Left colon (tissue), 2 donors: ENCODE measurements around the gene KRR1. TPM values are rescaled to one million over a fixed set of nuclear protein-coding genes. Genes with fewer than 3 reads are reported as not detected.
"Not testable (repeated sequence)": the region's sequence is repeated elsewhere in the genome, so short reads cannot be mapped to it uniquely, and the experiment has no call there.

Source experiments
- ATAC-seq: fragments of 200-7000 bp; cut with Tn5 transposase; one replicate; pipeline ENCODE4 v1.9.1; 2020; ENCODE audit warnings: mild to moderate bottlenecking, moderate library complexity
- DNase-seq, 2 donors: peaks; one replicate each; pipeline ENCODE4 v3.0.0-alpha.2; 2020
- intact Hi-C, 2 donors: fragments of 100-400 bp; cut with DNase I in 1 of 2; cut with micrococcal nuclease in 1 of 2; formaldehyde crosslinking; loops; one replicate each; pipeline versions ENCODE4 v1.11.2 to v1.14.0; 2022; cut with DNase I, micrococcal nuclease
- total RNA-seq, 2 donors: library from RNA; stranded (reverse); fragmentation: NEBNext Ultra II Directional; extraction: Animal tissue kit (Norgen Biotek cat#: 25700); gene quantifications; one replicate each; pipeline ENCODE4 v1.2.1, GENCODE V29; 2021
- donor health status: DM: no; HTN: no; CAD: no.
- donor health status: DM: yes; HTN: yes; CAD: no.

Gene KRR1
- total RNA-seq, 2 donors from 2014 or later = 31.4 to 32.0 TPM

DNA sequence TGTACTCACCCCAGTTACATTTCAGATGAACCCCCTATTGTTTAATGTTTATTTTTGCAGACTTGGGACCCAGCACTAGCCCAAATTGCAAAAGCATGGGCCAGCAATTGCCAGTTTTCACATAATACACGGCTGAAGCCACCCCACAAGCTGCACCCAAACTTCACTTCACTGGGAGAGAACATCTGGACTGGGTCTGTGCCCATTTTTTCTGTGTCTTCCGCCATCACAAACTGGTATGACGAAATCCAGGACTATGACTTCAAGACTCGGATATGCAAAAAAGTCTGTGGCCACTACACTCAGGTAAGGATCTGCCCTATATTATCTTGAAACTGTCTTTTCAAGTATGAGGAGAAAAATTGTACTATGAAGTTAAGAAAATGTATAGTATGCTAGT lies 29.6 kb downstream of the KRR1 start:
- intact Hi-C loops = no loop called here
- no peak for DNase-seq
- ATAC-seq = no peak

DNA sequence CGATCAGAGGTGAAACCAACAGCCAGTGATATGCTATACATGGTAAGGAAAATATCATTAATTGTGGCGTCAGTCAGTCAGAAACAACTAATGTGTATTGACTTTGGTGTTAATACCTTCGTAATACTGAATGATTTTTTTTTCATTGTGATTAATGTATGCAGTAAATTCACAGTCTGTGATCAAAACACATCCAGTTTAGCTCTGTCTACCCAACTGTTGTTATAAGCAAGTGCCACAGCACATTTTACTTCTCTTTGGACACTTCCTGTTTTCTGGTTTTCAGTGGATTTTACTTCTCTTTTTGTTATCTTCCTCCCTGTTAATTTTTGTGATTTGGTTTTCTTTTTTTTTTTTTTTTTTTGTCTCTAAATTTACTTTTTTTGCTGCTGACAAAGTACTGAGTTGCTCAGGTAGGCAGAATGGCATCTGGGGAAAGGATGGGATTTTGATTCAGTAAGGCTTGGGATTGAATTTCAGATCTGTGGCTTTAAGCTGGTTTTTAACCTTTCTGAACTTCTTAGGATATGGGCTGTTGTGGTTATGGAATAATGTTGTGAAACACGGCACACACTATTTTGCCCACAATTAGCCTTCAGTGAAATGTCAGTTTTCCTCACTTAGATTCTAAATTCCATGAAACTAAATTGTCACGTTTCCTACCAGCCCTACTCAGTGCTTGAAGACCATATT lies 30.2 kb downstream of the KRR1 start:
- no peak for DNase-seq
- intact Hi-C loops = no loop called here
- no peak for ATAC-seq

DNA sequence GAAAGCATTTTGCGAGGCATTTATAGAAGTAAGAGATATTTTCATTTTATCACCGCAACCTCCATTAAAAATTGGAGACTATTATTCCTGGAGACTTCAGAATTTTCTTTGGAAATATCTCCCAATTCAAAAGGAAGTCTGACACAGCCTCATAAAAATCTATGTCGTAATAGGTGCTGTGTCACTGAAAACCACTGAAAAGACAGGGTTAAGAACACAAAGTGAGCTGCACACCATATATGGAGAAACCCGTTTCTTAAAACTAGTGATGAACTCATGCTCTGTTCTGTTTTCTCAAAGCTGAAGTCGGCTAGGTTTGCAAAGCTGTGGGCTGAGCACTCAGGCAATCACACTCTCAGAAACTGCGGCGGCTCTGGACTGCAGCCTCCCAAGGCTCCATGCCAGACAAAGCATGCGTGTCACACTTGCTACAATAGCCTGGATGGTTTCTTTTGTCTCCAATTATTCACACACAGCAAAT lies 30.9 kb downstream of the KRR1 start, which contains the start of gene GLIPR1:
GLIPR1 (plus strand) TSS at position 287 of the 481 bp plus-strand sequence; CDS start at position 413, 126 bp downstream.
- intact Hi-C loops = no loop called here
- ATAC-seq (peak; percentile 71), DNase-seq (peak; percentile 48 to 57)

DNA sequence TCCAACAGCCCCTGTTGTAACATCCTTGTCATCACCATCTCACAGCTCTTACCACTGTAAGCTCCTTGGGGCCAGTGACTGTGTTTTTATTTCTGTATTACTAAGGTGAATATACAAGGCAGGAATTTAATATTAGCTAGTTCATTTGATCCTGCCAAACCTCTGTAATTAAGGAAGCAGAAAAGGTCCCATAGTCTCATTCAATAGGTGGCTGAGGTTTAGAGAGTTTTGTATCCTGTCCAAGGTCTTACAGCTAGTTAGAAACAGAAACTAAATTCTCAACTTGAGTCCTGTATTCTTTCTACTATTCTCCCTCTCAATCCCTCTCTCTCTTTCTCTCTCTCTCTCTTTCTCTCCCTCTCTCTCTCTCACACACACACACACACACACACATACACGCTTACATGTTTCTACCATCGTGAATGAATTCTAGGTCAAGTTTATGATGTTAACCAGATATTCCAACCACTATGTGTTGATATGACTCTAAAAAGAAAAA lies 31.4 kb downstream of the KRR1 start:
- DNase-seq (no peak), ATAC-seq (peak; percentile 26)
- intact Hi-C loops = no loop called here

DNA sequence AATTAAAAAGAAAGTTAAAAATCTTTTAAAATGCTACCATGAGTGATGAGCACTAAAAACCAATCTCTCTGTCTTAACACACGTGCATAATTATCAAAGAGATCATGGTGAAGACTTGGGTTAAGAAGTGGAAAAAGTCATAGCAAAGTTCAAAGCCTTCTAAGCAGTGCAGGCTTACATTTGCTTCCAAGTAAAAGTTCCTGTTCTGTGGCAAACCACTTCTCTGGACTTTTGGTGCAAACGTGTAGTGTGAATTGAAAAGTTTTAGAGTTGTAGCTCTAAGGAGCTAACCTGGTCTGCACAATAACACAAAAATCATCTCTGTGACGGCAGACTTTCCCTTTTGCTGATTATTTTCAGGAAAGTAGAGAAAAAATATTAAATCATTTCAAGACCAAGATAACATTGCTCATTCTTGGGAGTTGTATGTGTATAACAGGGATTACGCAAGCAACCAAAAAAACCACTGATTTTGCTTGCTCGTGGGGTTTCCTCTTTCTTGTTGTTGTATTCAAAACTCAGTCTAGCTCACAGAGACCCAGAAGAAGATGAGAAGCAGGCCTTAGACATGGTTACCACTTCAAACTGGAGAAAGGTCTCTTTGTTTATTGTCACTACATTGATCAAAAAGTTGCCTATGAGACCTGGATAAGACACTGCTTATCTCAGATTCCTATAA lies 33.2 kb downstream of the KRR1 start:
- DNase-seq = no peak
- intact Hi-C loops = no loop called here
- no peak for ATAC-seq

DNA sequence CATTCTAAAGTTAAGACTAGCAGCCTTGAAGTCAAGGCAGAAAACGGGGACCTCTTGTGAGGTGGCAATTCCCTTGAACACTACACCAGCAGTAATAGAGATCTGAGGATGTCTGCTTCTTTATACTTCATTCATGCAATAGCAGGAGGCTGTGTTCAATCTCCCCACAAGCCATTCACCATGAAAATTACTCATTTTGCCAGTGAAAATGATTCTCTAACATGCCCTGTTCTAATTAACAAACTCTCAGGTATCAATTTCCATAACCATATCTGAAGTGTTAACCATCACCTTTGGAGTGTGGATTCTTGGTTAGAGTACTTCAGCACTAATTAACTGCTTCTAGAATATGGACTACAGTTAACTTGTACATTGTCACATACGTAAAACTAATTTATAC lies 34.3 kb downstream of the KRR1 start:
- no peak for ATAC-seq
- intact Hi-C loops = no loop called here
- DNase-seq = no peak

DNA sequence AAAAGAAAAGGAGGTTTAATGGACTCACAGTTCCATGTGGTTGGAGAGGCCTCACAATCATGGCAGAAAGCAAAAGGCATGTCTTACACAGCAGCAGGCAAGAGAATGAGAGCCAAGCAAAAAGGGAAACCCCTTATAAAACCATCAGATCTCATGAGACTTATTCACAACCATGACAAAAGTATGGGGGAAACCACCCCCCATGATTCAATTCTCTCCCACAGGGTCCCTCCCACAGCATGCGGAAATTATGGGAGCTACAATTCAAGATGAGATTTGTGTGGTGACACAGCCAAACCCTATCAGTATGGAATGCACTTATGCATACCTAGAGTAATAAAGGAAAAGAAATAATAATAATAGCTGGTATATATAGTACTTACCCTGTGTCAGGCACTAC lies 35.3 kb downstream of the KRR1 start:
- DNase-seq (no peak), ATAC-seq (no peak)
- intact Hi-C loops = no loop called here

DNA sequence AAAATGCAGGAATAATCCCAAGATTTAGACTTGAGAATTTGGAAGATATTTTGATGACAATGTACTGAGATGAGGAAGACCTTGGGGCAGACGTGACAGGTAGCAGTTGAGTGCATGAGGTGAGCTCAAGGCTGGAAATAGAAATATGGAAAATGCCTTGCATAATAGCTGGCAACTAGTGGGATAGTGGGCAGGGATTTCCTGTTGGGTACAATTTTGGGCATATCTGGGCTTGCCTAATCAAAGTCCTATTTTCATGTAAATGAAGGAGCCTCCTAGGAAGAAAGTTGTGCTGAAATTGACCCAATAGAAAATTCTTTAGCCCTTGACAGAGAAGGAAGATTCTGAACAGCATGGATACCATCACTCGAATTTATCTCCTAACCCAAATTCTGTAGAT lies 37.3 kb downstream of the KRR1 start:
- intact Hi-C loops = no loop called here
- ATAC-seq (no peak), DNase-seq (no peak)

DNA sequence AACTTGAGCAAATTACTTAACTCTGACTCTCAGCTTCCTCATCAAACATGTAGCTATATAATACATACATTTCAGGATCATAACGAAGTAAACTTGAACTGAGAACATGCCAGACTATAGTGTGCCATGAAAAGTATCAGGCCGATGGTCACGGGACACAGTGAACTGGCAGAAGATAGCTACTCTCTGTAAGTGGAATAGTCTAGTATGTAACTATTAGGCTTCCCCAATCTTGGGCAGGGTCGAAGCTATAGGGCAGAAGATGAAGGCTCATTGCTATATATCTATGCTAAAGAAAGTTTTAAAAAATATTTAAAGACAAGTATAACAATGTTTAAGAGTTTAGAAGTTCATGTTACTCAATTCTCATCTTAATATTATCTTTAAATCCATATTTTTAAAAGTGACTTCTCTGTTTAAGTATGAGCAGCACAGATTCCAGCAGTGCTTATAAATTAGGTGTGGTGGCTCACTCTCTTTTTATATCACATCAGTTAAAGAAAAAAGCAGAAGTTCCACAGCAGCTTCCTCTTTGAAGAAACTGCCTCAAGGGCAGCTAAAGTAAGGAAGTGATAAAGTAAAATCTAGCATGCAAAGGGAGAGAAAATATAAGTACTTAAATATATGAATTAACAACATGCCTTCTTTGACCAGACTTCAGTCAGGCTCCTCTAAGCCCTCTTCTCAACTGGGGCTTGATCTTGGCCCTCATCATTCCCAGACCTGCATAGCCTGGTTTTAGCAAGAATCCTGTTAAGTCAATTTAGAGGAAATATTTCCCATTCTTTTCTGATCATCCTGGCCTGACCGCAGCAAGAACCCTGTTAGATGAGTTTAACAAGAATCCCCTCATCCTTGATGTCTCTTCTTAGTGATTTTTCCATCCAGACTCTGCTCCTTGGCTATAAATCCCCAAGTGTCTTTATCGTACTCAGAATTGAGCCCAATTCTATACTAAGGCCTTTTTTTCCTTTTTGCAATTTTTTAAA lies 39.2 kb downstream of the KRR1 start:
- intact Hi-C loops = no loop called here
- ATAC-seq (peak; percentile 46), DNase-seq (no peak)

DNA sequence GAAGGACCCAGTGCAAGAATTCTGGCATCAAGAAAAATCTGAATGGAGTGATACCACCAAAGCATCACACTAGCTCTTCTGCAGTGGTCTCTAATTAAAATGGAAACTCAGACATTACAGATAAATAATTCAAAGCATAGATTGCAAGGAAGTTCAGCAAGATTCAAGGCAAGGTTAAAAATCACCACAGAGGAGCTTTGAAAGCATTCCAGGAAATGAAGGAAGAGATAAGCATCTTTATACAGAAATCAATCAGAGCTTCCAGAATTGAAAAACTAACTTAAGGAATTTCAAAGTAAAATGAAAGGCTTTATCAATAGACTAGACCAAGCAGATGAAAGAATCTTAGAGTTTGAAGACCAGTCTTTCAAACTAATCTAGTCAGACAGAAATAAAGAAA lies 51.2 kb downstream of the KRR1 start:
- DNase-seq (no peak), ATAC-seq (no peak)
- intact Hi-C loops = no loop called here

DNA sequence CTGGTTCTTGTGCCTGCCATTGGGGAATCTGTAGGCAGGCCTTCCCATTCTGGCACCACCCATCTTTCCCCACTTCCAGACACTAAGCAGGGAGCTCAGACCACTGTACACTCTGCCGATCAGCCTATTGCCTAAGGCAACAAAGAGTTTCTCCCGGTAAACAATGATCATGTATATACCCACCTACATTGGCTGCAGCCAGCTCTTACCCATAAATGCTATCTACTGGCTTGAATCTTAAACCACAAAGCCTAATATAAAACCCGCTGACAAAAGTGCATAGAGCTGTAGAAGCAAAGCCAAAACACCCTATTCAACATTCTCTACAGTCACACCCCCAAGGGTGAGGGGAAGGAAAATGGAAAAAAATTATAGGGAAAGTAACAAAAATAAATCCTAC lies 51.7 kb downstream of the KRR1 start:
- intact Hi-C loops = no loop called here
- no peak for DNase-seq
- no peak for ATAC-seq

DNA sequence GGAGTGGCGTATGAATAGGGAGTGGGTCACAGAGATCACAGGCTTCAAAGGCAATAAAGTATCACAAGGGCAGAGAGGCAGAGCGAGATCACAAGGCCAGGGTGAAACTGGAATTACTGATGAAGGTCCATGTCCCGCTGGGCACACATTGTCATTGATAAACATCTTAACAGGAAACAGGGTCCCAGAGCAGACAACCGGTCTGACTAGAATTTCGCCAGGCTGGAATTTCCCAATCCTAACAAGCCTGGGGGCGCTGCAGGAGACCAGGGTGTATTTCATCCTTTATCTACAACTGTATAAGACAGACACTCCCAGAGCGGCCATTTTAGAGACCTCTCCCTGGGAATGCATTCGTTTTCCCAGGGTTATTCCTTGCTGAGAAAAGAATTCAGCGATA lies 53.5 kb downstream of the KRR1 start:
- not testable (repeated sequence) for ATAC-seq, DNase-seq

DNA sequence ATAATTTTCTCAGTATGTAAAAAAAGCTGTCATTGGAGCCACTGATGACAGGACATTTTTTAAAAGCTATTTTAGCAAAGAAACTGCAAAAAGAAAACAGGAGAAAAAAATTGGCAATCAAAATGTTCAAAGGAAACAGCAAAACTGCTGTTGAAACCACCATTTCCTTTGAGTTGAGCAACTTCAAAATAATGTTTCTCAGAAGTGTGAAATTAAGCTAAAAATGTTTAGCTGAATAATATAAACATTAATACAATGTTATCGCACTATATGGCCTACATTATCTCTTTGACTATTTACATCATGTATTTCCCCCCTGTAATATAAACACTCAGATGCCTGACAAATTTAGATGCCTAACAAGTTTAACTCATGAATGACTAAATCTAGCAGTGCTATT lies 54.2 kb downstream of the KRR1 start:
- ATAC-seq (no peak), DNase-seq (no peak)
- intact Hi-C loops = no loop called here

More for the DNA sequence above, 53.5 kb downstream of the KRR1 start:
- intact Hi-C loops = not testable (repeated sequence)

DNA sequence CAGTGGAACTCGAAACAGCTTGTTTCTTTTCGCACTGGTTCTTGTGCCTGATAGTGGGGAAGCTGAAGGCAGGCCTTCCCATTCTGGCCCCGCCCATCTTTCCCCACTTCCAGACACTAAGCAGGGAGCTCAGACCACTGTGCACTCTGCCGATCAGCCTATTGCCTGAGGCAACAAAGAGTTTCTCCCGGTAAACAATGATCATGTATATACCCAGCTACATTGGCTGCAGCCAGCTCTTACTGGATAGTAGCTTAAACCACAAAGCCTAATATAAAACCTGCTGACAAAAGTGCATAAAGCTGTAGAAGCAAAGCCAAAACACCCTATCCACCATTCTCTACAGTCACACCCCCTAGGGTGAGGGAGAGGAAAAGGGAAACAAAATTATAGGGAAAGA lies 55.6 kb downstream of the KRR1 start:
- intact Hi-C loops = no loop called here
- ATAC-seq (no peak), DNase-seq (no peak)

DNA sequence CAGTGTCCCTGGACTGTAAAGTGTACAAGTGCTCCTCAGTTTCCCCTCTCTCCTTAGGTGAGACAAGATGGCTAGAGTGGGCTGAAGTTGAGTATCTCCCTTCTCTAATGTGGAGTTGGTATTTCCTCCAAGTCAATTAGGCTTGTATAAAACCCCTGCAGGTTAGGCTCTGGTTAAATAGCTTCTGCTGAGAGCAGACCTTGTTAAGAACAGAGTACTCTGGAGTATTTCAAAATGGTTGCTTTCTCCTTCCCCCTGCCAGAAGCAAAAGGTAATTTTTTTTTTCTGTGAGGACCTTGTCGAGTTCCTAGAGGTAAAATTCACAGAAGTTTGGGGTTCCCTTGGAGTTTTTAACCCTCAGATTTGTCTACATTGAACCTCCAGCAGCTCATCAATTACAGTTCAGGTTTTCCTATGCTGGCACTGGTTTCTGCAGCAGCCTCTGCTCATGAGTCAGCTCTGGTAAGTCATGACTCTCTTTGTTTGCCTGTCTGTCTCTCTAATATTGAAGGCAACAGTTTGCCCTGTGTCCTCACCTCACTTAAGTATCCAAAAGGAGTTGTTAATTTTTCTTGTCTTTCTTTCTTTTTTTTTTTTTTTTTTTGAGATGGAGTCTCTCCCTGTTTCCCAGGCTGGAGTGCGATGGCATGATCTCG lies 58.6 kb downstream of the KRR1 start:
- DNase-seq (no peak), ATAC-seq (no peak)
- intact Hi-C loops = no loop called here

DNA sequence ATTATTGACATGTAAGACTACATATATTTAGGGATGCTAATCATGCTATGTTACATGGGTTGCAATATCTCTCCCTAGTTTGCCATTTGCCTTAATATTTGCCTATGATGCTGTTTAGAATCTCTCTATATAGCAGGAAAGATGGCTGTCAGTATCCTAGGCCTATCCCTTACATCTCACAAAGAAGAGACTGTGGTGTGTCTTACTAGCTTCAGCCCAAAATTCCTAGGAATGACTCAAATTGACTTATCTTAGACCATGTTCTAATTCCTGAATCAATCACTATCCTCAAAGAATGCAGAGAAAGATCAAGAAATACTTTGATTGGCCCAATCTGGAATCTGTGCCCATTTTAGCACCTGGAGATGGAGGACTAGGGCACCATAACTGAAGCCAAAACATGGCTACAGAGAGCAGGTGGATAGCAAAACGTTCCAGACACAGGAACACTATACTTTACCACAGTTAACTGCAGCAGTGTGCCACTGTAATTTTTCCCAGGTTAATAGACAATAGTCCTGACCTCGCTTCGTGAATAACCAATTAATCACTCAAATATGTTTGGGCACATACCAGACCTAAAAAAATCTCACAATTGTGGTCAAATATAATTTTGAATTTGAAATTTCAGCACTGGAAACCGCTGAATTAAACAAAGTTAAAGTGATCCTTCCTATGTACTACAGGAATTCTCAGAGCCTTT lies 63.6 kb downstream of the KRR1 start:
- DNase-seq (no peak), ATAC-seq (no peak)
- intact Hi-C loops = no loop called here

DNA sequence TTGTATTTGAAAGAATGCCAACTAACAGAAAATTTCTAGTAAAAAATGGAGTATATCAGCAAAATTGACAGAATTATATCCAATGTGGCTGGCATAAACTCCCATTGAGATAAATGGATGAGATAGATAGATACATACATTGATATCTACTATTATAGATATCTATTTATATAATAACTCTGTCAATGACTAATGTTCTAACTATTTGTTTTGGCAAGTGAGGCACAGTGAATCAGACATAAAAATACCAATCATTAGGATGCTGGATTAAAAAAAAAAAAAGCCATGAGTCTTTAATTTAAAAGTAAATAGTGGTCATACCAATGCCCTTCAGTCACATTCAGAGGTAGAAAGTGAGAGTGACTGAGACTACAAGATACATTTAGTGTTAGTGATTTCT lies 64.6 kb downstream of the KRR1 start:
- intact Hi-C loops = no loop called here
- ATAC-seq = no peak
- no peak for DNase-seq

DNA sequence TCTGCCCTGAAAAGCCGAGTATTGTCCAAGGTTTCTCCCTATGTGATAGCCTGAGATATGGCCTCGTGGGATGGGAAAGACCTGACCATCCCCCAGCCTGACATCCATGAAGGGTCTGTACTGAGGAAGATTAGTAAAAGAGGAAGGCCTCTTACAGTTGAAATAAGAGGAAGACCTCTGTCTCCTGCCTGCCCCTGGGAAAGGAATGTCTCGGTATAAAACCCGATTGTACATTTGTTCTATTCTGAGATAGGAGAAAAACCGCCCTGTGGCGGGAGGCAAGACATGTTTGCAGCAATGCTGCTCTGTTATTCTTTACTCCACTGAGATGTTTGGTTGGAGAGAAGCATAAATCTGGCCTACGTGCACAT lies 66.3 kb downstream of the KRR1 start:
- ATAC-seq, DNase-seq, intact Hi-C loops: not testable (repeated sequence)
